Spinal cord (tissue), 10 donors: ENCODE data around the gene STX16. TPM values are rescaled to one million over a fixed set of nuclear protein-coding genes. Genes with fewer than 3 reads are reported as not detected.

Source experiments
- DNase-seq, 6 donors: peaks; one replicate each; pipeline versions ENCODE4 v3.0.0 to v3.0.0-alpha.2; 2013 to 2015; ENCODE audit warnings: low spot score in 6 of 6, low read depth in 4 of 6
- H3K27ac ChIP-seq: one replicate; pipeline ENCODE4 v1.5.1; 2013; ENCODE audit warnings: low read depth, low read length, control low read depth
- H3K27me3 ChIP-seq: one replicate; pipeline ENCODE4 v1.6.1; 2013; ENCODE audit warnings: low read length; ENCODE audit not compliant: control insufficient read depth, insufficient read depth
- H3K36me3 ChIP-seq: one replicate; pipeline ENCODE4 v1.6.1; 2013; ENCODE audit warnings: low read length; ENCODE audit not compliant: control insufficient read depth, insufficient read depth
- H3K4me1 ChIP-seq: one replicate; pipeline ENCODE4 v1.6.1; 2013; ENCODE audit warnings: low read length; ENCODE audit not compliant: control insufficient read depth, insufficient read depth
- H3K4me3 ChIP-seq: one replicate; pipeline ENCODE4 v1.5.1; 2013; ENCODE audit warnings: low read depth, low read length, control low read depth
- H3K9me3 ChIP-seq: one replicate; pipeline ENCODE4 v1.6.1; 2013; ENCODE audit warnings: low read length; ENCODE audit not compliant: control insufficient read depth, insufficient read depth
- WGBS: methylation state at CpG from one replicate; pipeline ENCODE4 v1.1.5; 2013; ENCODE audit warnings: missing lambda C conversion rate; ENCODE audit not compliant: insufficient coverage; 5-methylcytosine and 5-hydroxymethylcytosine counted together
- polyA plus RNA-seq, 2 donors: library from polyadenylated mRNA; unstranded; fragments of 120-200 nt; gene quantifications; one replicate each; pipeline ENCODE4 v1.2.1, GENCODE V29; 2013; ENCODE audit not compliant: insufficient read length in 2 of 2
- total RNA-seq, 2 donors: library from RNA; depleted of rRNA in 1 of 2; stranded (reverse); fragments of 120-200 nt in 1 of 2; fragments of >200 nt in 1 of 2; gene quantifications; one replicate each; pipeline versions ENCODE4 v1.2.3 to v1.2.4, GENCODE V29; 2013 to 2014
- donor health status: healthy.

STX16 gene
- total and polyA plus RNA-seq, 4 donors: 35.7 to 65.0 (median 49.8) TPM

- DNase-seq: no peak
- no peak overlapping the region for H3K4me3 ChIP-seq
- WGBS: 90% methylated on average over 7 of the region's 12 CpGs
- no peaks in the 10 kb centered on the region for H3K27me3 ChIP-seq
- H3K27ac ChIP-seq: no peak overlapping the region
- H3K36me3 ChIP-seq: peaks cover 21% of the 10 kb centered on the region
- H3K4me1 ChIP-seq: peaks cover 4% of the 10 kb centered on the region
- no peaks in the 10 kb centered on the region for H3K9me3 ChIP-seq
Observed at GRCh38 chr20:58661598-58662473, 10.8 kb downstream of the STX16 start.

- Histone ChIP-seq H3K27ac (no peak overlapping the region), H3K36me3 (peaks cover 26% of the 10 kb centered on the region), H3K27me3 (no peaks in the 10 kb centered on the region), H3K9me3 (no peaks in the 10 kb centered on the region), H3K4me1 (peaks cover 4% of the 10 kb centered on the region), H3K4me3 (no peak overlapping the region)
- WGBS: no CpG with 5 or more reads among the region's 2 CpGs
- DNase-seq: peak in 1 of 6 donors; percentile 58
Observed at GRCh38 chr20:58664331-58664730, 13.2 kb downstream of the STX16 start.

DNA sequence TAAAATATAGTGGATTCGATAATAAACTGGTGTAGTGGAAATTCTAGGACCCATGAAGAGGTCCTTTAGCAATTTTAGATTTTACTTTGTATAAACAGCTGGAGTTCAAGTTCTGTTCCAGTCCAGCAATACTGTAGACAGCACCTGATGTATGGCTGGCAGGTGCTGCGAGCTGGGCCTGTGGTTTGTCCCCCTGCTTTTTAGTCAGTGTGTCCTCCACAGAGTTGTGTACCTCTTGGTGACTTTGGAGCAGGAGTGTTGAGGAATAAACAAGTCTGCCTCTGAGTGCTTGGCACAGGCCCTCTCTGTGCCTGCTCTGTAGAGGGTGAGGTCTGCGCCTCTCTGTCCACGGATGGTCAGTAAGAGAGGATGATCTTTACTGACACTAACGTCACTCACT is 13.8 kb downstream of the STX16 start:
- WGBS: 94% methylated on average over 4 of the region's 5 CpGs
- Histone ChIP-seq H3K4me1 (peaks cover 4% of the 10 kb centered on the region), H3K9me3 (no peaks in the 10 kb centered on the region), H3K36me3 (peaks cover 31% of the 10 kb centered on the region), H3K4me3 (no peak overlapping the region), H3K27ac (no peak overlapping the region), H3K27me3 (no peaks in the 10 kb centered on the region)
- DNase-seq: no peak

- Histone ChIP-seq H3K27me3 (no peaks in the 10 kb centered on the region), H3K4me1 (peaks cover 4% of the 10 kb centered on the region), H3K36me3 (peaks cover 31% of the 10 kb centered on the region), H3K27ac (no peak overlapping the region), H3K9me3 (no peaks in the 10 kb centered on the region), H3K4me3 (no peak overlapping the region)
- DNase-seq: peak in 1 of 6 donors; percentile 54
- WGBS: 51% methylated on average over 10 of the region's 11 CpGs
Observed at GRCh38 chr20:58665606-58666005, 14.5 kb downstream of the STX16 start.

DNA sequence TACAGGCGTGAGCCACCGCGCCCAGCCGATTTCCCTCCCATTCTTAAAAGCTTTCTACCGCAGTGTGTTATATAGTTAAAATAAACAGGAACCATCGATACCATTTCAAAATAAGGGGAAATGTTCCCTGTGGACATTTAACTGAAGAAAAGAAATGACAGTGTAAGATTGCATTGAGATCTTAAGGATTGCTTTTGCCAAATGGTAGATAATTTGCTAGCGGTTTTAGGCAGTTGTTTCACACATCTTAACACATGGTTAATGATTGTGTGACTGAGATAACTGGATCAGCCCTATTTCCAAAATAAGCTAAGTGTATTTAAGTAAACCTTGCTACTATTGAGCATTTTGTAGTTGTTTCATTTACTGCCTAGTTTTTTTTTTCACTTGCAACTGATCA is 15.6 kb downstream of the STX16 start:
- Histone ChIP-seq H3K27ac (no peak overlapping the region), H3K36me3 (peaks cover 21% of the 10 kb centered on the region), H3K4me3 (no peak overlapping the region), H3K4me1 (peaks cover 4% of the 10 kb centered on the region), H3K9me3 (no peaks in the 10 kb centered on the region), H3K27me3 (no peaks in the 10 kb centered on the region)
- no CpG with 5 or more reads among the region's 7 CpGs for WGBS
- no peak for DNase-seq

GRCh38 chr20:58667975-58668374 is 16.9 kb downstream of the STX16 start:
- H3K4me3 ChIP-seq: no peak overlapping the region
- DNase-seq: no peak
- no peak overlapping the region for H3K27ac ChIP-seq
- H3K36me3 ChIP-seq: peaks cover 15% of the 10 kb centered on the region
- no peaks in the 10 kb centered on the region for H3K9me3 ChIP-seq
- 100% methylated on average over 1 of the region's 5 CpGs for WGBS
- H3K27me3 ChIP-seq: no peaks in the 10 kb centered on the region
- peaks cover 4% of the 10 kb centered on the region for H3K4me1 ChIP-seq

DNA sequence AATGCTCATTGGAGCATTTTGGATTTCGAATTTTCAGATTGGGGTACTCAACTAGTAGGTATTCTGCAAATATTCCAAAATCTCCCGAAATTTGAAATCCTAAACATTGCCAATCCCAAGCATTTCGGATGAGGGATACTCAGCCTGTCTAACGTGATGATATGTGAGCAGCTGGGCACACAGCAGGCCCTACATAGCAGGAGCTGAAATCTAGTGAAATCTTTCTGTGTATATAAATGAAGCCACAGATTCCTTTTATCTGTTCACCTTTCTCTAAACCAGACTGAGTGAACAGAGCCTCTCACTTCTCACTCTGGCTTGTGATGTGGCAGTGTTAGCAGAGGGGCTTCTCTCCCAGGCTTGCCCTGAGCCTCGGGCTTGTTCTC is 17.8 kb downstream of the STX16 start:
- H3K4me1 ChIP-seq: peaks cover 4% of the 10 kb centered on the region
- 56% methylated on average over 2 of the region's 5 CpGs for WGBS
- H3K9me3 ChIP-seq: no peaks in the 10 kb centered on the region
- no peaks in the 10 kb centered on the region for H3K27me3 ChIP-seq
- H3K36me3 ChIP-seq: peaks cover 13% of the 10 kb centered on the region
- no peak for DNase-seq
- no peak overlapping the region for H3K27ac ChIP-seq
- no peak overlapping the region for H3K4me3 ChIP-seq

DNA sequence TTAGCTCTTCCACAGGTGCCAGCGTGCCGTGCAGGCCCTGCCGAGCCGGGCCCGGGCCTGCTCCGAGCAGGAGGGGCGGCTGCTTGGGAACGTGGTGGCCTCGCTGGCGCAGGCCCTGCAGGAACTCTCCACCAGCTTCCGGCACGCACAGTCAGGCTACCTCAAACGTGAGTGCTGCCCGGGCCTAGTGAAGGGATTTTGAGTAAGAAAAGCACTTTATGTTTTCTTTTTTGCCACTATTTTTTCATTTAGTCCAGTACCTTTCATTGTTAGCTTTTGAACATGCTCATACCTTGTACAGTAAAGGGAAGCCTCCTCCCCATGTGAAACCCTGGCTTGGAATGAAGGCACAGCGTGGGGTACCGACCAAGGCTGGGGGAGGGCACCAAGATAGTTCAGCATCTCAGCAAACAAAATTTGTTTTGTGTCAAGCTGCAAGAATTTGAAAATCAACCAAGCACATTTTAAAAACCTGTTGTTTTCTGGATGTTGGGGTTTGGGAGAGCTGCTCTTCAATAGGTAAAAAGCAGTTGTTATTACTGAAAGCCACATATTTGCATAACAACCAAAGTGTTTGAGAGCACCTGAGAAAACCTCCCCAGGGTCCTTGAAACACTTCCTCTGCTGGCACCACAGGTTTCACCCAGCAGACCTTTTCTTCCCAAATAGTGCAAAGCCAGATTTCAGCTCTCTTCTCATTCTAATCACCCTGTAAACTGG is 18.4 kb downstream of the STX16 start:
- H3K4me3 ChIP-seq: no peak overlapping the region
- no peaks in the 10 kb centered on the region for H3K9me3 ChIP-seq
- DNase-seq: no peak
- peaks cover 13% of the 10 kb centered on the region for H3K36me3 ChIP-seq
- H3K27ac ChIP-seq: no peak overlapping the region
- 44% methylated on average over 9 of the region's 16 CpGs for WGBS
- peaks cover 4% of the 10 kb centered on the region for H3K4me1 ChIP-seq
- H3K27me3 ChIP-seq: no peaks in the 10 kb centered on the region

GRCh38 chr20:58670102-58670501 is 19.0 kb downstream of the STX16 start:
- Histone ChIP-seq H3K4me3 (no peak overlapping the region), H3K36me3 (peaks cover 16% of the 10 kb centered on the region), H3K27me3 (no peaks in the 10 kb centered on the region), H3K27ac (no peak overlapping the region), H3K4me1 (peaks cover 4% of the 10 kb centered on the region), H3K9me3 (no peaks in the 10 kb centered on the region)
- WGBS: no CpG with 5 or more reads among the region's 1 CpG
- DNase-seq: no peak
